ENCODE results near the gene GID8.

GID8 gene

DNA sequence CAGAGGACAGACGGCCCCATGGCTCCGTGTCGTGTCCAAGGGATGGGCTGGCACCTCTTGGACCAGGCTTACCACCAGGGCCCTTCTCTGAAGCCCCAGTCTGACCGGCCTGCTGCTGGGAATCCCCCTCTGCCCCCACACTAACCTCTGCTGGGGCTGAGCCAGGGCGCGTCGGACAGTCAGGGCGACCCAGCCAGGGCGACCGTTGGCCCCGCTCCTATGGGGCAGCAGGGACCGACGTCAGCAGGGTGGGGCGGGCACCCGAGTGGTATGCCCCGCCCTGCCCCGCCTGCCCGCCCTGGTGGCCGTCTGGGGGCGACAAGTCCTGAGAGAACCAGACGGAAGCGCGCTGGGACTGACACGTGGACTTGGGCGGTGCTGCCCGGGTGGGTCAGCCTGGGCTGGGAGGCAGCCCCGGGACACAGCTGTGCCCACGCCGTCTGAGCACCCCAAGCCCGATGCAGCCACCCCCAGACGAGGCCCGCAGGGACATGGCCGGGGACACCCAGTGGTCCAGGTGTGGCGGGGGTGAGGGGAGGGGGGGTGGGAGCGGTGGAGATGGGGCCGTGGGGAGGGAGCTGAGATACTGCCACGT is 14.5 kb downstream of the GID8 start, which contains the start of gene SLC17A9:
Gene SLC17A9 (plus strand): TSS at position 337 of the 595 bp plus-strand sequence. CDS start 122 bp downstream, at position 459.
- Histone ChIP-seq H3K27ac (ENCODE audit: low read depth, low read length) (peak within 1 kb of the TSS; percentile 91), H4K20me1 (ENCODE audit: control insufficient read depth, insufficient read depth, low read depth, low read length) (peaks cover 9% of the 10 kb centered on the region; the same call in 1 of the 2 replicates), H3K27me3 (ENCODE audit: control insufficient read depth, low read length) (no peaks in the 10 kb centered on the region), H3K4me2 (ENCODE audit: low read length) (peak within 1 kb of the TSS; percentile 99), H3K4me3 (ENCODE audit: low read length) (peak within 1 kb of the TSS; percentile 86), H3K9me2 (replicated peaks; ENCODE audit: control insufficient read depth, low read length) (no peaks in the 10 kb centered on the region), H3K4me1 (ENCODE audit: control insufficient read depth, low read length) (peaks cover 37% of the 10 kb centered on the region), H3K36me3 (ENCODE audit: control insufficient read depth, low read length) (peaks cover 56% of the 10 kb centered on the region), H3K9me3 (ENCODE audit: control insufficient read depth, insufficient read depth, low read length) (peaks cover 5% of the 10 kb centered on the region; the same call in 1 of the 2 replicates), H3K79me2 (ENCODE audit: control insufficient read depth, low read length) (peaks cover 57% of the 10 kb centered on the region), H3F3A (ENCODE audit: control insufficient read depth, insufficient read depth) (peaks cover 19% of the 10 kb centered on the region)
- TF ChIP-seq EZH2phosphoT487 (IDR thresholded peaks at IDR 0.05; ENCODE audit: borderline replicate concordance, low read length): no peak
- TF ChIP-seq, protein P1, sequence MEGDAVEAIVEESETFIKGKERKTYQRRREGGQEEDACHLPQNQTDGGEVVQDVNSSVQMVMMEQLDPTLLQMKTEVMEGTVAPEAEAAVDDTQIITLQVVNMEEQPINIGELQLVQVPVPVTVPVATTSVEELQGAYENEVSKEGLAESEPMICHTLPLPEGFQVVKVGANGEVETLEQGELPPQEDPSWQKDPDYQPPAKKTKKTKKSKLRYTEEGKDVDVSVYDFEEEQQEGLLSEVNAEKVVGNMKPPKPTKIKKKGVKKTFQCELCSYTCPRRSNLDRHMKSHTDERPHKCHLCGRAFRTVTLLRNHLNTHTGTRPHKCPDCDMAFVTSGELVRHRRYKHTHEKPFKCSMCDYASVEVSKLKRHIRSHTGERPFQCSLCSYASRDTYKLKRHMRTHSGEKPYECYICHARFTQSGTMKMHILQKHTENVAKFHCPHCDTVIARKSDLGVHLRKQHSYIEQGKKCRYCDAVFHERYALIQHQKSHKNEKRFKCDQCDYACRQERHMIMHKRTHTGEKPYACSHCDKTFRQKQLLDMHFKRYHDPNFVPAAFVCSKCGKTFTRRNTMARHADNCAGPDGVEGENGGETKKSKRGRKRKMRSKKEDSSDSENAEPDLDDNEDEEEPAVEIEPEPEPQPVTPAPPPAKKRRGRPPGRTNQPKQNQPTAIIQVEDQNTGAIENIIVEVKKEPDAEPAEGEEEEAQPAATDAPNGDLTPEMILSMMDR (IDR thresholded peaks at IDR 0.05; ENCODE audit: low read depth, low read length, poor library complexity, severe bottlenecking): no peak

DNA sequence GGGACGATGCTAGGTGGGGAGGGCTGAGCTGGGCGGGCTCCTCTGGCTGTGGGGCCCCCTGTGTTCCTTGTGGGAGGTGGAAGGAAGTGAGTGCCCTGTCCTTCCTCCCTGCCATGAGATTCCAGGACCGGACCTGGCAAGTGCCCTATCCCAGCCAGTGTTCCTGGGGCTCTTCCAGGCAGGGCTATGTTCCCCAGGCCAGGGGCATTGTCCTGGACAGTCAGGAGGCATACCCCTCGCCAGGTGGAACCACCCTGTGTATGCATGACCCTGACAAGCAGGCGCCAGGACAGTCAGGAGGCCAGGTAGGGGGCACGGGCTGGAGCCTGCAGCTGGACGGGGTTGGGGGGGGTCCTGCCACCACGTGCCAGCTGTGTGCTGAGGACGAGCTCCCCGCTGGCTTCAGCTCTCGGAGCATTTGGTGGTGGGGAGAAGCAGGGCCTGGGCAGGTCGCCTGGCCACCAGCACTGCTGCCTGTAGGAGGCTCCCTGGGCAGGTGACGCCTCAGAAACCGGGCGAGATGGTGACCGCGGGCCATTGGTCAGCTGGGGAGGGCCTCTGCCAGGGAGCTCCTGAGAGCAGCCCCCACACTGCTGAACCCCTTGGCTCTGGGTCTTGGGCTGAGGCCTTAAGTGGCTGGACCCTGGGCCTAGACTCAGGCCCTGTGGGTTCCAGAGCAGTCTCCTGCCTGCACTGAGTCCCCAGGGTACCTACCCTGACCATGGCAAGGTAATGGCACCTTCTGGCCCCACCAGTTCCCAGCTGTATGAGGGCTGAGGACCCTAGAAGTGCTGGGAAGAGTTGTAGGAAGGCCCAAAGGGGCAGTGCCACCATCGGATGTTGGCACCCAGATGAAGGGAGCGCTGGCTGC is 15.3 kb downstream of the GID8 start:
- Histone ChIP-seq H3K27me3 (ENCODE audit: control insufficient read depth, low read length) (no peaks in the 10 kb centered on the region), H3K27ac (ENCODE audit: low read depth, low read length) (peak overlapping the region; percentile 91), H3K4me3 (ENCODE audit: low read length) (peak overlapping the region; percentile 86), H3K4me1 (ENCODE audit: control insufficient read depth, low read length) (peaks cover 37% of the 10 kb centered on the region), H4K20me1 (ENCODE audit: control insufficient read depth, insufficient read depth, low read depth, low read length) (peaks cover 9% of the 10 kb centered on the region; the same call in 1 of the 2 replicates), H3K79me2 (ENCODE audit: control insufficient read depth, low read length) (peaks cover 56% of the 10 kb centered on the region), H3F3A (ENCODE audit: control insufficient read depth, insufficient read depth) (peaks cover 19% of the 10 kb centered on the region), H3K9me3 (ENCODE audit: control insufficient read depth, insufficient read depth, low read length) (peaks cover 5% of the 10 kb centered on the region; the same call in 1 of the 2 replicates), H3K4me2 (ENCODE audit: low read length) (peak overlapping the region; percentile 99), H3K9me2 (replicated peaks; ENCODE audit: control insufficient read depth, low read length) (no peaks in the 10 kb centered on the region), H3K36me3 (ENCODE audit: control insufficient read depth, low read length) (peaks cover 56% of the 10 kb centered on the region)
- no peak for TF ChIP-seq EZH2phosphoT487 (IDR thresholded peaks at IDR 0.05; ENCODE audit: borderline replicate concordance, low read length)
- TF ChIP-seq, protein P1 (IDR thresholded peaks at IDR 0.05; ENCODE audit: low read depth, low read length, poor library complexity, severe bottlenecking): no peak

DNA sequence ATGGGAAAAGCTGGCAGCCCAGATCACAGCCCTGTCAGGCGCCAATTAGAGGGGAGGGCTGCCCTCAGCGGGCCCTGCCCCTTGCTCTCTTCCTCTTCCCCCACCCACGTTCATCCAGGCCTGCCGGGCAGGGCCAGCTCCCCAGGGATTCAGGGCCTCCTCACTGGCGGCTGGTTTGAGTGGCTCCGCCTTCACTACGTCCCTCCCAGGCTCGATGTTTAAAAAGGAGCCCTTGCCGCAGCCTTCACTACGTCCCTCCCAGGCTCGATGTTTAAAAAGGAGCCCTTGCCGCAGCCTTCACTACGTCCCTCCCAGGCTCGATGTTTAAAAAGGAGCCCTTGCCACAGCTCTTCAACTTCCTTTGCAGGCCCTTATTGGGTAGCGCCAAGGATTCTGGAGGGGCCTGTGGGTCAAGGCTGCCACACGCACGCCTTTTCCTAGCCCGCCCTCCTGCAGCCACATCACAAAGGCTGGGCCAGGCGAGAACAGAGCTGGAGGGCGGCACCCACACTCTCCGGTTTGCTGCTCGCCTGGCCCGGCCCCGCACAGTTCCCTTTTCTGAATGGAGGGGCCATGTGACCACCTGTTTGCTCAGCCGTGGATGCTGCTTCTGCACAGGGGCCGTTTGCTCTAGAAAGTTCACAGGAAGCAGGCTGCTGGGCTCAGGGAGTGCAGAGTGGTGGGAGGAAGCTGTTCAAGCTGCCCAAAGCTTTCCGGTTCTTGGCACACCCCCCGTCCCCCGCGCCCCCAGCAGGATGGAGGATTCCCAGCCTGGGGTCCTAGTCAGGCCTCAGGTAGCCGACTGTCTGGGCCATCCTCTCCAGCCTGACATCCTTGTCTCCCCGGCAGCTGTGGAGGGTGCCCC is 16.1 kb downstream of the GID8 start:
- peak overlapping the region; percentile 91 for H3K27ac ChIP-seq (ENCODE audit: low read depth, low read length)

More for the DNA sequence above, 16.1 kb downstream of the GID8 start:
- H3F3A ChIP-seq (ENCODE audit: control insufficient read depth, insufficient read depth): peaks cover 19% of the 10 kb centered on the region
- TF ChIP-seq, protein P1 (IDR thresholded peaks at IDR 0.05; ENCODE audit: low read depth, low read length, poor library complexity, severe bottlenecking): no peak
- no peak for TF ChIP-seq EZH2phosphoT487 (IDR thresholded peaks at IDR 0.05; ENCODE audit: borderline replicate concordance, low read length)
- H3K27me3 ChIP-seq (ENCODE audit: control insufficient read depth, low read length): no peaks in the 10 kb centered on the region
- H3K4me1 ChIP-seq (ENCODE audit: control insufficient read depth, low read length): peaks cover 37% of the 10 kb centered on the region
- H3K9me2 ChIP-seq (replicated peaks; ENCODE audit: control insufficient read depth, low read length): no peaks in the 10 kb centered on the region
- peaks cover 55% of the 10 kb centered on the region for H3K36me3 ChIP-seq (ENCODE audit: control insufficient read depth, low read length)
- peaks cover 1% of the 10 kb centered on the region; the same call in 1 of the 2 replicates for H3K9me3 ChIP-seq (ENCODE audit: control insufficient read depth, insufficient read depth, low read length)
- peak overlapping the region; percentile 86 for H3K4me3 ChIP-seq (ENCODE audit: low read length)
- peak overlapping the region; percentile 99 for H3K4me2 ChIP-seq (ENCODE audit: low read length)
- H4K20me1 ChIP-seq (ENCODE audit: control insufficient read depth, insufficient read depth, low read depth, low read length): peaks cover 9% of the 10 kb centered on the region; the same call in 1 of the 2 replicates
- peaks cover 53% of the 10 kb centered on the region for H3K79me2 ChIP-seq (ENCODE audit: control insufficient read depth, low read length)
